Psoas muscle (tissue), 8 donors: ENCODE results near the gene EPHB2. TPM values are rescaled to one million over a fixed set of nuclear protein-coding genes. Genes with fewer than 3 reads are reported as not detected.

Experiments
- ATAC-seq, 4 donors: fragments of 200-7000 bp; cut with Tn5 transposase; one replicate each; pipeline ENCODE4 v1.9.1; 2020; ENCODE audit warnings: moderate library complexity in 3 of 4, mild to moderate bottlenecking in 2 of 4
- DNase-seq, 2 donors: peaks; one replicate each; pipeline ENCODE4 v3.0.0-alpha.2; 2020
- H3K27ac ChIP-seq: fragments of 200-600 bp; one replicate; pipeline ENCODE4 v1.8.0; 2022
- H3K27me3 ChIP-seq, 3 donors: fragments of 200-600 bp in 1 of 3; one replicate each; pipeline versions ENCODE4 v1.6.1 to v1.8.0; 2013 to 2022; ENCODE audit warnings: low read length in 2 of 3, mild to moderate bottlenecking in 2 of 3, moderate library complexity in 1 of 3; ENCODE audit not compliant: insufficient read depth in 3 of 3
- H3K36me3 ChIP-seq, 2 donors: fragments of 200-600 bp in 1 of 2; one replicate each; pipeline versions ENCODE4 v1.6.1 to v1.8.0; 2013 to 2022; ENCODE audit warnings: low read depth in 1 of 2, mild to moderate bottlenecking in 1 of 2, moderate library complexity in 1 of 2; ENCODE audit not compliant: insufficient read depth in 1 of 2
- H3K4me1 ChIP-seq: fragments of 200-600 bp; one replicate; pipeline ENCODE4 v1.8.0; 2022
- H3K4me3 ChIP-seq: fragments of 200-600 bp; one replicate; pipeline ENCODE4 v1.8.0; 2022; ENCODE audit warnings: mild to moderate bottlenecking
- H3K9me3 ChIP-seq: fragments of 200-600 bp; one replicate; pipeline ENCODE4 v1.8.0; 2022
- WGBS, 3 donors: extraction: QIAGEN DNeasy Blood & Tissue Kit; methylation state at CpG; one replicate each; pipeline versions ENCODE4 v1.1.6 to v1.1.7; 2013; 5-methylcytosine and 5-hydroxymethylcytosine counted together
- intact Hi-C, 2 donors: fragments of 100-400 bp; cut with DNase I; formaldehyde crosslinking; loops; one replicate each; pipeline versions ENCODE4 v1.11.0 to v1.14.2; 2022
- polyA plus RNA-seq, 3 donors: library from polyadenylated mRNA; stranded (reverse); fragments of 200-250 nt; gene quantifications; one replicate each; pipeline ENCODE4 v1.2.3, GENCODE V29; 2013
- total RNA-seq, 4 donors: library from RNA; stranded (reverse); fragmentation: NEBNext Ultra II Directional in 2 of 4; extraction: Animal tissue kit (Norgen Biotek cat#: 25700) in 2 of 4; gene quantifications; one replicate each; pipeline versions ENCODE4 v1.2.1 to v1.2.4, GENCODE V29; 2021 to 2023
- TF ChIP-seq, protein P1 (sequence below): fragments of 200-600 bp; IDR thresholded peaks from one replicate; pipeline ENCODE4 v1.8.0; 2022; ENCODE audit warnings: antibody characterized with exemption
- donor health status: healthy with polysubstance abuse.
- donor health status: DM: no; HTN: no; CAD: no; lungs with moderate emphysema.
- donor health status: Bipolar disorder and iron deficiency.
- donor health status: healthy.
- donor health status: DM: yes; HTN: yes; CAD: no.
- donor health status: DM: no; HTN: no; CAD: no.
- donor health status: DM: no; HTN: no; CAD: no.
- donor health status: DM: yes; HTN: yes; CAD: no.

EPHB2 gene
- total and polyA plus RNA-seq, 7 donors, result 0.06 to 2.1 (median 0.48) TPM; not detected in 1

DNA sequence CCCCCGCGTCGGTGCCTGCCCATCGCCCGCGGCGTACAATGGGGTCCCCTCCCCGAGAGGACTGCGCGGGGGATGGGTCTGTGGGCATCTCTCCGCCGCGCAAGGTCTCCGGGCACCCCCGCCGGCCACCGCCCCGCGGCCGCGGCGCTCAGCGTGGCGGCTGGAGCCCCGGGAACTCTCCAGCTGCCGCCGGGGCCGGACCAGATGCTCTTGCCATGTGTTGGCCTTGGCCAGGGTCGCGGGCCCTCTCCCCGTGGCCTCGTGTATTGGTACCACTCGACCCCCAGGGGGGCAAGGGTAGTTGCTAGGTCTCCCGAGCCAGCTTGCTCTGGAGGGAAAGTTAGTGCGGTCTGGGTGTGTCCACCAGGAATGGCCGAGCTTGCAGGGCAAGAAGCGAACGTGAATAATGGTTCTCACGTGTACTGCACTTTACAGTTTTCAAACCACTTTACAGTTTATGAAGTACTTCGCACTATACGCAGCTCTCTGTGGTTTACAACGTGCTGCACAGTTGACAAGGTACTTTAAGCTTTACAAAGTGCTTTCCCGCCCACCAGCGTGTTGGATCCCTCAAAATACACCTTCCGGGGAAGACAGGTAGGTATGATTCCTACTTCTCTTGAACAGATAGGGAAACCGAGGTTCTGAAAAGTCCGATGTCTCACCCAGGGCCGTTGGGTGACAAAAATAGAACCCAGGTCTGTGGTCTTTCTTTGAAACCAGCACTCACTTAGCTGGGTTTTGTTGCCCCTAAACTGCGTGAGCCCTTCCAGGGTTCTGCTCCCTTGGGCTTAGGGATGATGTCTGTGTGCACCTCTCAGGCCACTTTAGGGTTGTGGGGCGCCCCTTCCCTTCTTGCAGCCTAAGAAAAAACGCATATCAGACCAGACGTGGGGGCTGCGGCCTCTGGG, 1.2 kb downstream of the EPHB2 start:
- Histone ChIP-seq H3K27ac (no peak overlapping the region), H3K4me1 (no peaks in the 10 kb centered on the region), H3K4me3 (peak overlapping the region; percentile 57), H3K27me3 (peaks cover 0 to 53% (median 13%) of the 10 kb centered on the region in 3 donors), H3K36me3 (no peaks in the 10 kb centered on the region), H3K9me3 (no peaks in the 10 kb centered on the region)
- peak in 1 of 4 donors; percentile 32 for ATAC-seq
- intact Hi-C loops, result no loop called here
- TF ChIP-seq, protein P1, sequence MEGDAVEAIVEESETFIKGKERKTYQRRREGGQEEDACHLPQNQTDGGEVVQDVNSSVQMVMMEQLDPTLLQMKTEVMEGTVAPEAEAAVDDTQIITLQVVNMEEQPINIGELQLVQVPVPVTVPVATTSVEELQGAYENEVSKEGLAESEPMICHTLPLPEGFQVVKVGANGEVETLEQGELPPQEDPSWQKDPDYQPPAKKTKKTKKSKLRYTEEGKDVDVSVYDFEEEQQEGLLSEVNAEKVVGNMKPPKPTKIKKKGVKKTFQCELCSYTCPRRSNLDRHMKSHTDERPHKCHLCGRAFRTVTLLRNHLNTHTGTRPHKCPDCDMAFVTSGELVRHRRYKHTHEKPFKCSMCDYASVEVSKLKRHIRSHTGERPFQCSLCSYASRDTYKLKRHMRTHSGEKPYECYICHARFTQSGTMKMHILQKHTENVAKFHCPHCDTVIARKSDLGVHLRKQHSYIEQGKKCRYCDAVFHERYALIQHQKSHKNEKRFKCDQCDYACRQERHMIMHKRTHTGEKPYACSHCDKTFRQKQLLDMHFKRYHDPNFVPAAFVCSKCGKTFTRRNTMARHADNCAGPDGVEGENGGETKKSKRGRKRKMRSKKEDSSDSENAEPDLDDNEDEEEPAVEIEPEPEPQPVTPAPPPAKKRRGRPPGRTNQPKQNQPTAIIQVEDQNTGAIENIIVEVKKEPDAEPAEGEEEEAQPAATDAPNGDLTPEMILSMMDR, result no peak
- WGBS, 3 donors, result 22 to 29% (median 28%) methylated on average over 39 to 53 of the region's 53 CpGs
- no peak for DNase-seq

GRCh38 chr1:22712502-22713271, 2.0 kb downstream of the EPHB2 start:
- Histone ChIP-seq H3K27me3 (peaks cover 0 to 53% (median 13%) of the 10 kb centered on the region in 3 donors), H3K27ac (no peak overlapping the region), H3K4me1 (no peaks in the 10 kb centered on the region), H3K9me3 (no peaks in the 10 kb centered on the region), H3K4me3 (no peak overlapping the region), H3K36me3 (no peaks in the 10 kb centered on the region)
- 72 to 74% (median 73%) methylated on average over 19 of the region's 19 CpGs for WGBS, 3 donors
- intact Hi-C loops, result no loop called here
- no peak for ATAC-seq
- TF ChIP-seq, protein P1, result no peak
- no peak for DNase-seq

DNA sequence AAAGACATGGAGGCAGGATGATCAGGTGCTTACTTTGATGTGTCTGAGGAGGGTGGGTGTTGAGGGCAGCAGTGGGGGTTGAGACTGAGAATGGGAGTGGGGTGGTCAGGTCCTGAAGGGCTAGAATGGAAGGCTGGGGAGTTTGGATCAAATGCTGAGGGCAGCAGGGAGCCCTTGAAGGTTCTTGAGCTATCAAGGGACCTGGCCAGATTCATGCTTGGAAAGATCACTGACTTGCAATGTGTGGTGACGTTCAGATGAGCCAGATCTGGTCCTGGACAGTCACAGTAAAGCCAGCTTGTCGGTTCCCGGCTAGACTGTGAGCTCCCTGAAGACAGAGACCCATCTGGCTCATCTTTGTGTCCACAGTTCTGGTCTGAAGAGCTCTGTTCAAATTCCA, 3.8 kb downstream of the EPHB2 start:
- 75 to 77% (median 76%) methylated on average over 3 of the region's 3 CpGs for whole genome bisulfite sequencing, 3 donors
- Histone ChIP-seq H3K36me3 (no peaks in the 10 kb centered on the region), H3K4me3 (no peak overlapping the region), H3K27ac (no peak overlapping the region), H3K4me1 (no peaks in the 10 kb centered on the region), H3K9me3 (no peaks in the 10 kb centered on the region), H3K27me3 (peaks cover 0 to 47% (median 13%) of the 10 kb centered on the region in 3 donors)
- intact Hi-C loops, result no loop called here
- DNase-seq (no peak), ATAC-seq (no peak)
- TF ChIP-seq, protein P1, result no peak

DNA sequence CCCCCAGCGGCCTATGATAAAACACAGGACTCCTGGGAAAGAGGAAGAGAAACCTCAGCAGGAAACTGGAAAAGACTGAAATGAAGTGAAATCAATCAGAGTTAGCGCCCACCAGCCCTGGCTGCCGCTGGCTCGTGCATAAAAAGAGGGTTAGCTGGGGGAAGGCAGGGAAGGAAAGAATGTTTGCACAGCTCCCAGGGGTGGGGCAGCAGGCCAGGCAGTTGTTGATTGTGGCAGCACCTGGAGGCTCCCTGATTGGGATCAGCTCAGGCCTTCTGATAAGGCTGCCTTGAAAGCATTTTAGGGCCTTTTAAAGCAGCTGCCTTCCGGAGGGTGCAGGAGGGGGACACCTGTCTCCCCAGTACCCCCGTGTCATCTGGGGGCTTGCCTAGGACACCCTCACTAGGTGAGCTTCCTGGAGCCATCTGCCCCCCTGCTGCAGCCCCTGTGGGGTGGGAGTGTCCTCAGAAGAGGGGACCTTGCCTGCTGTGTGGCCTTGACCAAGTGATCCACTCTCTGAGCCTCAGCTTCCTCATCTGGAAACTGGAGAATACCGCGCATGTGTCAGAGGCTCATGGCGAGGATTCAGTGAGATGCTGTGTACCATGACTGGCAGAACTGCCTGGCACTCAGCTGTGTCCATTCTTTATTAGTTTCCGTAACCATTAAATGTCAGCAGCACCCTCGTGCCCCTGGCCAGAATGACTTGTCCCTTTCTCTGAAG, 6.6 kb downstream of the EPHB2 start:
- WGBS, 3 donors, result 78 to 79% (median 79%) methylated on average over 11 of the region's 11 CpGs
- no peaks in the 10 kb centered on the region for H3K4me1 ChIP-seq
- H3K36me3 ChIP-seq, result no peaks in the 10 kb centered on the region
- DNase-seq (no peak), ATAC-seq (no peak)
- peaks cover 0 to 28% (median 8%) of the 10 kb centered on the region in 3 donors for H3K27me3 ChIP-seq
- TF ChIP-seq, protein P1, result no peak
- H3K4me3 ChIP-seq, result no peak overlapping the region
- H3K27ac ChIP-seq, result no peak overlapping the region
- H3K9me3 ChIP-seq, result no peaks in the 10 kb centered on the region
- intact Hi-C loops, result no loop called here
